CD14-positive monocyte (primary cell): ENCODE results near the gene ABHD14A. TPM values are rescaled to one million over a fixed set of nuclear protein-coding genes. Genes with fewer than 3 reads are reported as not detected.
A peak's percentile ranks its signal among the peaks of the same experiment; 100 is the strongest.

Source experiments
- DNase-seq, 3 donors: peaks; one replicate each; pipeline ENCODE4 v3.0.0-alpha.2; 2011 to 2022
- H2AFZ ChIP-seq: 2 replicates; pipeline ENCODE4 v1.6.0; 2012; ENCODE audit warnings: mild to moderate bottlenecking, low read depth, low read length, inconsistent platforms; ENCODE audit not compliant: insufficient read depth, poor library complexity, severe bottlenecking
- H3K27ac ChIP-seq, 2 donors: 1 replicate in 1 of 2; 2 replicates in 1 of 2; pipeline ENCODE4 v1.5.1; 2012 to 2013; ENCODE audit warnings: low read length in 2 of 2, control low read depth in 1 of 2, inconsistent platforms in 1 of 2, low read depth in 1 of 2, mild to moderate bottlenecking in 1 of 2
- H3K27me3 ChIP-seq, 2 donors: one replicate each; pipeline versions ENCODE4 v1.6.0 to v1.6.1; 2011 to 2013; ENCODE audit warnings: low read length in 2 of 2; ENCODE audit not compliant: control insufficient read depth in 2 of 2, insufficient read depth in 2 of 2
- H3K36me3 ChIP-seq, 2 donors: replicated peaks in 1 of 2; 1 replicate in 1 of 2; 2 replicates in 1 of 2; pipeline versions ENCODE4 v1.5.1 to v1.6.1; 2012 to 2013; ENCODE audit warnings: low read length in 2 of 2, control low read depth in 1 of 2, inconsistent platforms in 1 of 2, mild to moderate bottlenecking in 1 of 2; ENCODE audit not compliant: insufficient read depth in 2 of 2, control insufficient read depth in 1 of 2
- H3K4me1 ChIP-seq, 2 donors: 1 replicate in 1 of 2; 2 replicates in 1 of 2; pipeline versions ENCODE4 v1.5.1 to v1.6.1; 2012 to 2013; ENCODE audit warnings: low read length in 2 of 2, control low read depth in 1 of 2, inconsistent platforms in 1 of 2, mild to moderate bottlenecking in 1 of 2, moderate library complexity in 1 of 2; ENCODE audit not compliant: insufficient read depth in 2 of 2, control insufficient read depth in 1 of 2
- H3K4me2 ChIP-seq: replicated peaks from 2 replicates; pipeline ENCODE3; 2012; ENCODE audit warnings: low read length, moderate library complexity, mild to moderate bottlenecking; ENCODE audit not compliant: poor library complexity, severe bottlenecking; ENCODE audit errors: extremely low read depth
- H3K4me3 ChIP-seq, 3 experiments: fragments of 200-600 bp in 1 of 3; sonication (generic) in 1 of 3; replicated peaks in 1 of 3; 1 replicate in 2 of 3; 2 replicates in 1 of 3; pipeline ENCODE4 v1.5.1; 2011 to 2013; ENCODE audit warnings: low read length in 3 of 3, mild to moderate bottlenecking in 3 of 3, control low read depth in 2 of 3, low read depth in 2 of 3, inconsistent platforms in 1 of 3, moderate library complexity in 1 of 3
- H3K79me2 ChIP-seq: 2 replicates; pipeline ENCODE4 v1.6.0; 2012; ENCODE audit warnings: mild to moderate bottlenecking, control low read depth, inconsistent platforms, low read length, moderate library complexity; ENCODE audit not compliant: insufficient read depth
- H3K9ac ChIP-seq: 2 replicates; pipeline ENCODE4 v1.6.0; 2017; ENCODE audit warnings: low read length, mild to moderate bottlenecking; ENCODE audit not compliant: insufficient read depth, poor library complexity, severe bottlenecking
- H3K9me3 ChIP-seq, 2 donors: replicated peaks in 1 of 2; 1 replicate in 1 of 2; 2 replicates in 1 of 2; pipeline versions ENCODE4 v1.5.1 to v1.6.1; 2012 to 2013; ENCODE audit warnings: low read length in 2 of 2, control low read depth in 1 of 2; ENCODE audit not compliant: control insufficient read depth in 1 of 2, insufficient read depth in 1 of 2
- H4K20me1 ChIP-seq: 2 replicates; pipeline ENCODE4 v1.6.0; 2012; ENCODE audit warnings: mild to moderate bottlenecking, low read length, control low read depth, moderate library complexity; ENCODE audit not compliant: insufficient read depth
- H3K27ac Mint-ChIP-seq, 7 donors: one replicate each; pipeline ENCODE4 v1.8.0; 2020; ENCODE audit warnings: mild to moderate bottlenecking in 7 of 7, mixed read lengths in 7 of 7, moderate library complexity in 6 of 7, inconsistent platforms in 2 of 7
- H3K27me3 Mint-ChIP-seq, 3 donors: one replicate each; pipeline ENCODE4 v1.8.0; 2021 to 2022; ENCODE audit warnings: low read depth in 3 of 3, mild to moderate bottlenecking in 3 of 3, mixed read lengths in 3 of 3, moderate library complexity in 3 of 3, inconsistent platforms in 1 of 3
- H3K36me3 Mint-ChIP-seq, 2 donors: one replicate each; pipeline ENCODE4 v1.8.0; 2020; ENCODE audit warnings: mixed read lengths in 2 of 2, inconsistent platforms in 1 of 2, mild to moderate bottlenecking in 1 of 2
- H3K4me1 Mint-ChIP-seq: one replicate; pipeline ENCODE4 v1.8.0; 2020; ENCODE audit warnings: mild to moderate bottlenecking, mixed read lengths
- H3K4me3 Mint-ChIP-seq, 2 donors: one replicate each; pipeline ENCODE4 v1.8.0; 2020; ENCODE audit warnings: mild to moderate bottlenecking in 2 of 2, mixed read lengths in 2 of 2, moderate library complexity in 1 of 2
- H3K9me3 Mint-ChIP-seq, 7 donors: one replicate each; pipeline ENCODE4 v1.8.0; 2020 to 2022; ENCODE audit warnings: mixed read lengths in 7 of 7, mild to moderate bottlenecking in 6 of 7, moderate library complexity in 6 of 7, inconsistent platforms in 2 of 7
- CTCF ChIP-seq: fragments of 200-600 bp; IDR thresholded peaks from one replicate; pipeline ENCODE4 v1.8.0; 2022; ENCODE audit warnings: antibody characterized with exemption, mild to moderate bottlenecking
- WGBS: methylation state at CpG from one replicate; pipeline ENCODE4 v1.1.5; 2013; ENCODE audit warnings: missing lambda C conversion rate; ENCODE audit not compliant: insufficient coverage; 5-methylcytosine and 5-hydroxymethylcytosine counted together
- intact Hi-C, 2 donors: fragments of 100-400 bp; cut with micrococcal nuclease; formaldehyde crosslinking; loops; one replicate each; pipeline versions ENCODE4 v1.15.0 to v1.15.1; 2023
- polyA plus RNA-seq, 3 donors: library from polyadenylated mRNA; depleted of rRNA in 1 of 3; unstranded in 2 of 3; stranded (reverse) in 1 of 3; fragments of 300-500 nt in 2 of 3; fragments of >200 nt in 1 of 3; fragmentation: Illumina TruSeq in 2 of 3; gene quantifications; 1 replicate in 2 of 3; 2 replicates in 1 of 3; pipeline ENCODE4 v1.2.3, GENCODE V29; 2012 to 2021

ABHD14A gene
- polyA plus RNA-seq, 3 donors = 6.9 to 13.2 (median 11.7) TPM

GRCh38 chr3:52013802-52014598 is 39.1 kb downstream of the ABHD14A start:
- Histone ChIP-seq H4K20me1 (no peaks in the 10 kb centered on the region), H3K4me2 (no peak overlapping the region), H3K27me3 (no peaks in the 10 kb centered on the region), H3K79me2 (no peaks in the 10 kb centered on the region), H3K4me1 (no peaks in the 10 kb centered on the region), H3K4me3 (no peak overlapping the region), H3K9ac (no peak overlapping the region), H2AFZ (no peak overlapping the region), H3K27ac (no peak overlapping the region), H3K9me3 (no peaks in the 10 kb centered on the region), H3K36me3 (no peaks in the 10 kb centered on the region)
- Mint-ChIP-seq H3K27ac (no peak overlapping the region), H3K4me1 (peaks cover 4% of the 10 kb centered on the region), H3K27me3 (peaks cover 0 to 4% (median 1%) of the 10 kb centered on the region in 3 donors), H3K4me3 (no peak overlapping the region), H3K9me3 (no peaks in the 10 kb centered on the region), H3K36me3 (no peaks in the 10 kb centered on the region)
- 92% methylated on average over 4 of the region's 6 CpGs for WGBS
- intact Hi-C loops = no loop called here
- no peak for TF ChIP-seq CTCF
- no peak for DNase-seq

GRCh38 chr3:52014613-52015012 is 39.7 kb downstream of the ABHD14A start:
- H3K9ac ChIP-seq = no peak overlapping the region
- no peaks in the 10 kb centered on the region for H3K9me3 ChIP-seq
- 76% methylated on average over 7 of the region's 8 CpGs for WGBS
- no peak overlapping the region for H3K27ac ChIP-seq
- DNase-seq = no peak
- H3K79me2 ChIP-seq = no peaks in the 10 kb centered on the region
- H3K36me3 Mint-ChIP-seq = no peaks in the 10 kb centered on the region
- no peak overlapping the region for H3K4me2 ChIP-seq
- no peaks in the 10 kb centered on the region for H3K27me3 ChIP-seq
- H3K4me3 ChIP-seq = no peak overlapping the region
- no peaks in the 10 kb centered on the region for H3K9me3 Mint-ChIP-seq
- no peak overlapping the region for H2AFZ ChIP-seq
- TF ChIP-seq CTCF = peak; percentile 11
- no peaks in the 10 kb centered on the region for H3K36me3 ChIP-seq
- peaks cover 4% of the 10 kb centered on the region for H3K4me1 Mint-ChIP-seq
- no peak overlapping the region for H3K27ac Mint-ChIP-seq
- H3K27me3 Mint-ChIP-seq = peaks cover 0 to 4% (median 1%) of the 10 kb centered on the region in 3 donors
- intact Hi-C loops = no loop called here
- no peaks in the 10 kb centered on the region for H3K4me1 ChIP-seq
- H3K4me3 Mint-ChIP-seq = no peak overlapping the region
- no peaks in the 10 kb centered on the region for H4K20me1 ChIP-seq
